ENCODE measurements around the gene ORC4.

The ORC4 gene

GRCh38 chr2:147888680-147889079 lies 131.9 kb downstream of the ORC4 start:
- H2AFZ ChIP-seq (ENCODE audit: low read depth) = no peak overlapping the region
- no peak overlapping the region for H3K4me3 ChIP-seq (IDR thresholded peaks at IDR 0.05; ENCODE audit: insufficient read depth, low read depth, low read length)
- peak overlapping the region; percentile 46 for H3K4me2 ChIP-seq
- H3K27ac ChIP-seq = peak overlapping the region; percentile 20; the same call in 1 of the 2 replicates
- no peaks in the 10 kb centered on the region for H4K20me1 ChIP-seq (ENCODE audit: insufficient read depth)
- no peaks in the 10 kb centered on the region for H3K36me3 ChIP-seq (ENCODE audit: insufficient read depth)
- H3K4me1 ChIP-seq (ENCODE audit: low read depth, poor library complexity, severe bottlenecking) = peaks cover 19% of the 10 kb centered on the region
- TF ChIP-seq CTCF (conservative IDR thresholded peaks at IDR 0.05; ENCODE audit: low read depth, low read length) = no peak
- H3K9ac ChIP-seq = no peak overlapping the region
- H3K27me3 ChIP-seq (ENCODE audit: insufficient read depth, low read depth) = no peaks in the 10 kb centered on the region
- H3K79me2 ChIP-seq (ENCODE audit: insufficient read depth, low read depth) = no peaks in the 10 kb centered on the region

- Histone ChIP-seq H4K20me1 (ENCODE audit: insufficient read depth) (no peaks in the 10 kb centered on the region), H2AFZ (ENCODE audit: low read depth) (no peak overlapping the region), H3K9ac (no peak overlapping the region), H3K4me3 (IDR thresholded peaks at IDR 0.05; ENCODE audit: insufficient read depth, low read depth, low read length) (no peak overlapping the region), H3K79me2 (ENCODE audit: insufficient read depth, low read depth) (no peaks in the 10 kb centered on the region), H3K4me2 (no peak overlapping the region), H3K4me1 (ENCODE audit: low read depth, poor library complexity, severe bottlenecking) (peaks cover 19% of the 10 kb centered on the region), H3K36me3 (ENCODE audit: insufficient read depth) (no peaks in the 10 kb centered on the region), H3K27me3 (ENCODE audit: insufficient read depth, low read depth) (no peaks in the 10 kb centered on the region), H3K27ac (no peak overlapping the region)
- TF ChIP-seq CTCF (conservative IDR thresholded peaks at IDR 0.05; ENCODE audit: low read depth, low read length) = no peak
These were observed 134.4 kb downstream of the ORC4 start for GRCh38 chr2:147886136-147886535.

- no peaks in the 10 kb centered on the region for H3K27me3 ChIP-seq (ENCODE audit: insufficient read depth, low read depth)
- no peaks in the 10 kb centered on the region for H3K36me3 ChIP-seq (ENCODE audit: insufficient read depth)
- H2AFZ ChIP-seq (ENCODE audit: low read depth) = no peak overlapping the region
- no peak overlapping the region for H3K9ac ChIP-seq
- TF ChIP-seq CTCF (conservative IDR thresholded peaks at IDR 0.05; ENCODE audit: low read depth, low read length) = no peak
- no peaks in the 10 kb centered on the region for H3K79me2 ChIP-seq (ENCODE audit: insufficient read depth, low read depth)
- H3K4me1 ChIP-seq (ENCODE audit: low read depth, poor library complexity, severe bottlenecking) = peaks cover 19% of the 10 kb centered on the region
- H4K20me1 ChIP-seq (ENCODE audit: insufficient read depth) = no peaks in the 10 kb centered on the region
- H3K4me3 ChIP-seq (IDR thresholded peaks at IDR 0.05; ENCODE audit: insufficient read depth, low read depth, low read length) = no peak overlapping the region
- no peak overlapping the region for H3K27ac ChIP-seq
- no peak overlapping the region for H3K4me2 ChIP-seq
These were observed 135.7 kb downstream of the ORC4 start for GRCh38 chr2:147884830-147885229.

- Histone ChIP-seq H3K4me2 (no peak overlapping the region), H3K4me3 (IDR thresholded peaks at IDR 0.05; ENCODE audit: insufficient read depth, low read depth, low read length) (no peak overlapping the region), H3K9ac (no peak overlapping the region), H3K36me3 (ENCODE audit: insufficient read depth) (no peaks in the 10 kb centered on the region), H3K79me2 (ENCODE audit: insufficient read depth, low read depth) (no peaks in the 10 kb centered on the region), H3K27me3 (ENCODE audit: insufficient read depth, low read depth) (no peaks in the 10 kb centered on the region), H2AFZ (ENCODE audit: low read depth) (no peak overlapping the region), H4K20me1 (ENCODE audit: insufficient read depth) (no peaks in the 10 kb centered on the region), H3K27ac (no peak overlapping the region), H3K4me1 (ENCODE audit: low read depth, poor library complexity, severe bottlenecking) (peaks cover 4% of the 10 kb centered on the region)
- TF ChIP-seq CTCF (conservative IDR thresholded peaks at IDR 0.05; ENCODE audit: low read depth, low read length) = no peak
These were observed 137.9 kb downstream of the ORC4 start for GRCh38 chr2:147882631-147883030.

Measured in KMS-11 (cell line).